B cell (primary cell): ENCODE data around the gene OTOGL. TPM values are rescaled to one million over a fixed set of nuclear protein-coding genes. Genes with fewer than 3 reads are reported as not detected.

Experiments
- ATAC-seq: fragments of 200-7000 bp; cut with Tn5 transposase; one replicate; pipeline ENCODE4 v1.10.0; 2021; ENCODE audit warnings: low read depth, mild to moderate bottlenecking, moderate number of reproducible peaks, moderate library complexity
- CTCF ChIA-PET: fragments of 350-600 bp; sonication (Branson Sonifier 250); formaldehyde crosslinking; loops from one replicate; lab custom pipeline; 2021; ENCODE audit warnings: antibody characterized with exemption, inconsistent platforms; lab: Charles Lee
- POLR2A ChIA-PET: fragments of 350-600 bp; sonication (Branson Sonifier 250); formaldehyde crosslinking; loops from one replicate; lab custom pipeline; 2021; ENCODE audit warnings: antibody characterized with exemption; lab: Charles Lee
- DNase-seq: peaks from one replicate; pipeline ENCODE4 v3.0.0; 2013
- H2AFZ ChIP-seq: 2 replicates; pipeline ENCODE4 v1.6.1; 2012; ENCODE audit warnings: mild to moderate bottlenecking, low read depth, low read length; ENCODE audit not compliant: insufficient read depth, poor library complexity, severe bottlenecking
- H3K27ac ChIP-seq, 2 donors: 1 replicate in 1 of 2; 2 replicates in 1 of 2; pipeline ENCODE4 v1.5.1; 2012 to 2013; ENCODE audit warnings: low read length in 2 of 2, mild to moderate bottlenecking in 2 of 2, moderate library complexity in 1 of 2
- H3K27me3 ChIP-seq, 4 experiments: fragments of 200-600 bp in 1 of 4; sonication (generic) in 1 of 4; replicated peaks in 1 of 4; 1 replicate in 2 of 4; 2 replicates in 2 of 4; pipeline versions ENCODE4 v1.6.1 to v1.7.0; 2013 to 2016; ENCODE audit warnings: low read length in 3 of 4, mild to moderate bottlenecking in 2 of 4, mixed read lengths in 1 of 4, moderate library complexity in 1 of 4; ENCODE audit not compliant: insufficient read depth in 4 of 4, control insufficient read depth in 3 of 4; ENCODE audit errors: control extremely low read depth in 1 of 4
- H3K36me3 ChIP-seq, 2 experiments: replicated peaks in 1 of 2; 1 replicate in 1 of 2; 2 replicates in 1 of 2; pipeline versions ENCODE4 v1.6.1 to v1.7.1; 2013; ENCODE audit warnings: low read length in 1 of 2; ENCODE audit not compliant: insufficient read depth in 2 of 2, control insufficient read depth in 1 of 2; ENCODE audit errors: control extremely low read depth in 1 of 2, extremely low read depth in 1 of 2
- H3K4me1 ChIP-seq, 2 donors: fragments of 200-600 bp in 1 of 2; sonication (generic) in 1 of 2; 1 replicate in 1 of 2; 2 replicates in 1 of 2; pipeline versions ENCODE4 v1.5.1 to v1.6.1; 2013 to 2017; ENCODE audit warnings: low read length in 2 of 2; ENCODE audit not compliant: control insufficient read depth in 2 of 2, insufficient read depth in 2 of 2
- H3K4me2 ChIP-seq: replicated peaks from 2 replicates; pipeline ENCODE3; 2012; ENCODE audit warnings: mild to moderate bottlenecking, low read depth, low read length; ENCODE audit not compliant: poor library complexity, severe bottlenecking
- H3K4me3 ChIP-seq, 5 experiments: fragments of 200-600 bp in 1 of 5; sonication (generic) in 1 of 5; 1 replicate in 3 of 5; 2 replicates in 2 of 5; pipeline versions ENCODE4 v1.5.1 to v1.7.0; 2011 to 2016; ENCODE audit warnings: low read length in 4 of 5, mild to moderate bottlenecking in 4 of 5, low read depth in 2 of 5, control low read depth in 1 of 5, moderate library complexity in 1 of 5; ENCODE audit not compliant: insufficient read depth in 1 of 5; ENCODE audit errors: control extremely low read depth in 1 of 5, extremely low read depth in 1 of 5
- H3K79me2 ChIP-seq: fragments of 200-600 bp; sonication (generic); one replicate; pipeline ENCODE4 v1.6.0; 2016; ENCODE audit warnings: low read length; ENCODE audit not compliant: control insufficient read depth, insufficient read depth
- H3K9ac ChIP-seq: fragments of 200-600 bp; sonication (generic); 2 replicates; pipeline ENCODE4 v1.6.1; 2017; ENCODE audit warnings: mild to moderate bottlenecking, low read length, moderate library complexity
- H3K9me3 ChIP-seq, 3 donors: one replicate each; pipeline versions ENCODE4 v1.6.1 to v1.7.1; 2013; ENCODE audit warnings: low read length in 2 of 3; ENCODE audit not compliant: control insufficient read depth in 2 of 3, insufficient read depth in 1 of 3; ENCODE audit errors: control extremely low read depth in 1 of 3
- H4K20me1 ChIP-seq: 2 replicates; pipeline ENCODE4 v1.6.0; 2012; ENCODE audit warnings: mild to moderate bottlenecking, low read length; ENCODE audit not compliant: insufficient read depth, control insufficient read depth, poor library complexity, severe bottlenecking
- H3K27ac Mint-ChIP-seq: one replicate; pipeline ENCODE4 v1.8.0; 2021; ENCODE audit warnings: mixed read lengths
- H3K27me3 Mint-ChIP-seq: one replicate; pipeline ENCODE4 v1.8.0; 2021; ENCODE audit warnings: mixed read lengths
- H3K4me1 Mint-ChIP-seq: one replicate; pipeline ENCODE4 v1.8.0; 2021; ENCODE audit warnings: mixed read lengths
- H3K4me3 Mint-ChIP-seq: one replicate; pipeline ENCODE4 v1.8.0; 2021; ENCODE audit warnings: mixed read lengths
- H3K9me3 Mint-ChIP-seq: one replicate; pipeline ENCODE4 v1.8.0; 2022; ENCODE audit warnings: mixed read lengths; ENCODE audit not compliant: insufficient read depth
- CTCF ChIP-seq: fragments of 200-600 bp; IDR thresholded peaks from one replicate; pipeline ENCODE4 v1.8.0; 2022; ENCODE audit warnings: antibody characterized with exemption, mild to moderate bottlenecking
- EZH2 ChIP-seq: IDR thresholded peaks from 2 replicates; pipeline ENCODE4 v1.6.1; 2012; ENCODE audit warnings: borderline replicate concordance, low read depth, mild to moderate bottlenecking, moderate library complexity, low read length; ENCODE audit not compliant: insufficient read depth, poor library complexity, severe bottlenecking
- WGBS: methylation state at CpG from one replicate; pipeline ENCODE4 v1.1.5; 2013; ENCODE audit warnings: missing lambda C conversion rate; ENCODE audit not compliant: insufficient coverage; 5-methylcytosine and 5-hydroxymethylcytosine counted together
- intact Hi-C: fragments of 100-400 bp; cut with micrococcal nuclease; formaldehyde crosslinking; loops from one replicate; pipeline ENCODE4 v1.10.0; 2022
- polyA plus RNA-seq: library from polyadenylated mRNA; depleted of rRNA; stranded (reverse); fragments of >200 nt; gene quantifications from 2 replicates; pipeline ENCODE4 v1.2.3, GENCODE V29; 2012
- total RNA-seq, 2 donors: library from RNA; stranded (reverse); fragments of 120-200 nt in 1 of 2; gene quantifications; 1 replicate in 1 of 2; 2 replicates in 1 of 2; pipeline versions ENCODE4 v1.2.3 to v1.2.4, GENCODE V29; 2013 to 2022

OTOGL gene
- total and polyA plus RNA-seq, 2 donors (not counting 1 experiment from before 2014, with no cell fraction given), result not detected

GRCh38 chr12:80359703-80360102 lies 260.4 kb downstream of the OTOGL start:
- Histone ChIP-seq H3K9ac (no peak overlapping the region), H3K27ac (no peak overlapping the region), H3K4me3 (no peak overlapping the region), H4K20me1 (no peaks in the 10 kb centered on the region), H3K4me1 (no peaks in the 10 kb centered on the region), H3K4me2 (no peak overlapping the region), H3K79me2 (no peaks in the 10 kb centered on the region), H3K27me3 (no peaks in the 10 kb centered on the region), H2AFZ (no peak overlapping the region), H3K36me3 (no peaks in the 10 kb centered on the region), H3K9me3 (no peaks in the 10 kb centered on the region)
- intact Hi-C loops, result no loop called here
- CTCF ChIA-PET, result no interaction called here
- Mint-ChIP-seq H3K27ac (no peak overlapping the region), H3K9me3 (no peaks in the 10 kb centered on the region), H3K4me3 (no peak overlapping the region), H3K27me3 (no peaks in the 10 kb centered on the region), H3K4me1 (no peaks in the 10 kb centered on the region)
- no peak for ATAC-seq
- DNase-seq, result no peak
- TF ChIP-seq EZH2 (no peak), CTCF (no peak)
- POLR2A ChIA-PET, result no interaction called here

DNA sequence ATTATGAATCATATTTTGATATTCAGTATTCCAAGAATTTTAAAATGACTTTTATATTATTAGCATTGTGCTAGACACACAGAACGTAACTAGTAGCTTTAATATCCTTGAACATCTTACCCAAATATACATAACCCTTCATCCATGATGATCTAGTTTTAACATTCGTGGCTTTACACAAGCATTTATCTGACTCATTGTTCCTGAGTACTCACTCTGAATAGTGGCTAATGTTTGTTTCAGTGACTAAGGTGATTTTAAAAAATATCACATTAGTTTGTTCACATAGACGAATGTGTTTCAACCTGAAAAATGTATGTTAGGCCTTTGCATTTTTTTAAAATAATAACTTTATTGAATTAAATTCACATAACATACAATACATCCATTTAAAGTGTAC lies 264.7 kb downstream of the OTOGL start:
- H2AFZ ChIP-seq, result no peak overlapping the region
- no peaks in the 10 kb centered on the region for H3K4me1 Mint-ChIP-seq
- no peaks in the 10 kb centered on the region for H4K20me1 ChIP-seq
- H3K27ac Mint-ChIP-seq, result no peak overlapping the region
- H3K9me3 Mint-ChIP-seq, result no peaks in the 10 kb centered on the region
- no CpG with 5 or more reads among the region's 3 CpGs for WGBS
- no peaks in the 10 kb centered on the region for H3K36me3 ChIP-seq
- no peaks in the 10 kb centered on the region for H3K79me2 ChIP-seq
- ChIA-PET CTCF (no interaction called here), POLR2A (no interaction called here)
- no peaks in the 10 kb centered on the region for H3K27me3 Mint-ChIP-seq
- no peak overlapping the region for H3K4me2 ChIP-seq
- H3K9me3 ChIP-seq, result no peaks in the 10 kb centered on the region
- DNase-seq (no peak), ATAC-seq (no peak)
- H3K27ac ChIP-seq, result no peak overlapping the region
- H3K4me3 Mint-ChIP-seq, result no peak overlapping the region
- H3K4me1 ChIP-seq, result no peaks in the 10 kb centered on the region
- no peak overlapping the region for H3K4me3 ChIP-seq
- intact Hi-C loops, result no loop called here
- H3K9ac ChIP-seq, result no peak overlapping the region
- TF ChIP-seq CTCF, result no peak
- TF ChIP-seq EZH2, result no peak
- H3K27me3 ChIP-seq, result no peaks in the 10 kb centered on the region
